Mesendoderm (in vitro differentiated cells): ENCODE results near the gene ZFP62.

Experiments
- DNase-seq: peaks from one replicate; pipeline ENCODE4 v3.0.0; 2013
- H2AK5ac ChIP-seq: 2 replicates; pipeline ENCODE4 v1.6.1; 2013; ENCODE audit warnings: low read length, inconsistent platforms
- H2BK120ac ChIP-seq: 2 replicates; pipeline ENCODE4 v1.6.1; 2013; ENCODE audit warnings: low read depth, mild to moderate bottlenecking, low read length, moderate library complexity, mixed read lengths
- H2BK15ac ChIP-seq: replicated peaks from 2 replicates; pipeline ENCODE4 v1.6.1; 2013; ENCODE audit warnings: low read depth, mild to moderate bottlenecking, moderate library complexity
- H2BK5ac ChIP-seq: 2 replicates; pipeline ENCODE4 v1.6.1; 2013; ENCODE audit warnings: low read length, inconsistent platforms
- H3K18ac ChIP-seq: 2 replicates; pipeline ENCODE4 v1.6.1; 2013; ENCODE audit warnings: mild to moderate bottlenecking, low read length, mixed read lengths
- H3K23ac ChIP-seq: one replicate; pipeline ENCODE4 v1.6.1; 2013; ENCODE audit warnings: low read length
- H3K27ac ChIP-seq: 2 replicates; pipeline ENCODE4 v1.5.1; 2013; ENCODE audit warnings: low read depth, mild to moderate bottlenecking, inconsistent platforms, low read length, moderate library complexity
- H3K27me3 ChIP-seq: 2 replicates; pipeline ENCODE4 v1.6.1; 2013; ENCODE audit warnings: low read length, control low read depth, mild to moderate bottlenecking, inconsistent platforms; ENCODE audit not compliant: insufficient read depth, poor library complexity
- H3K36me3 ChIP-seq: 2 replicates; pipeline ENCODE4 v1.6.1; 2013; ENCODE audit warnings: low read length, inconsistent platforms; ENCODE audit not compliant: control insufficient read depth, insufficient read depth
- H3K4ac ChIP-seq: one replicate; pipeline ENCODE4 v1.6.1; 2013; ENCODE audit warnings: low read depth, mild to moderate bottlenecking, low read length, moderate library complexity
- H3K4me1 ChIP-seq: 2 replicates; pipeline ENCODE4 v1.6.1; 2013; ENCODE audit warnings: low read depth, low read length, inconsistent platforms; ENCODE audit not compliant: control insufficient read depth
- H3K4me2 ChIP-seq: 2 replicates; pipeline ENCODE4 v1.6.1; 2013; ENCODE audit warnings: low read length
- H3K4me3 ChIP-seq: 2 replicates; pipeline ENCODE4 v1.5.1; 2013; ENCODE audit warnings: mild to moderate bottlenecking, low read length
- H3K56ac ChIP-seq: one replicate; pipeline ENCODE4 v1.6.1; 2013; ENCODE audit warnings: low read length
- H3K79me1 ChIP-seq: 2 replicates; pipeline ENCODE4 v1.6.1; 2013; ENCODE audit warnings: low read length, inconsistent platforms
- H3K79me2 ChIP-seq: 2 replicates; pipeline ENCODE4 v1.6.1; 2013; ENCODE audit warnings: mild to moderate bottlenecking, low read length; ENCODE audit not compliant: control insufficient read depth, insufficient read depth
- H3K9ac ChIP-seq: 2 replicates; pipeline ENCODE4 v1.6.1; 2013; ENCODE audit warnings: low read length, inconsistent platforms
- H4K5ac ChIP-seq: one replicate; pipeline ENCODE4 v1.6.1; 2013; ENCODE audit warnings: low read length
- H4K8ac ChIP-seq: one replicate; pipeline ENCODE4 v1.6.1; 2013; ENCODE audit warnings: low read depth, mild to moderate bottlenecking, control low read depth, low read length, moderate library complexity
- WGBS: extraction: QIAGEN DNeasy Blood & Tissue Kit; methylation state at CpG from one replicate; pipeline ENCODE4 v1.1.7; 2013; ENCODE audit warnings: low lambda C conversion rate, missing lambda C conversion rate; ENCODE audit not compliant: insufficient coverage; ENCODE audit errors: extremely low coverage; 5-methylcytosine and 5-hydroxymethylcytosine counted together

Gene ZFP62

DNA sequence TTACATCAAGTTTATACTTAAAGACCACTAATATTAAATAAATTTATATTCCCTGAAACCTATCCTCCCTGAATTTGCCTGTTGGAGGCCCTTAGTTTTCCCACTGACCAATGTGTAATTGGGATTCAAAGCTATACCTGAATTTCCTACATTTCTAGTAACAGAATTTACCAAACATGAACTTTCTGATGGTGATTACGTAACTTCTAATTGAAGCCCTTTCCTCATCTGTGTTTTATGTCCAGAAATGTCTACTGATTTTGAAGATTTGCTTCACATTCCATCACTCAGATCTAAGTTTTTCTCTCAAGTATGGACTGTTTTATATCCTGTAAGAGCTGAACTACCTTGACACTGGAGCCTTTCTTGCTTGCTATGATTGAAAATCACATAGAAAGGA lies 12.8 kb downstream of the ZFP62 start:
- no peak overlapping the region for H2BK5ac ChIP-seq
- H2AK5ac ChIP-seq: no peak overlapping the region
- no peak overlapping the region for H3K56ac ChIP-seq
- H3K23ac ChIP-seq: no peak overlapping the region
- DNase-seq: no peak
- no peak overlapping the region for H3K4me2 ChIP-seq
- H3K27ac ChIP-seq: no peak overlapping the region
- H3K27me3 ChIP-seq: no peaks in the 10 kb centered on the region
- H2BK120ac ChIP-seq: no peak overlapping the region
- H3K4me1 ChIP-seq: no peaks in the 10 kb centered on the region
- no peak overlapping the region for H3K4me3 ChIP-seq
- peaks cover 21% of the 10 kb centered on the region for H3K36me3 ChIP-seq
- no peak overlapping the region for H4K8ac ChIP-seq
- H2BK15ac ChIP-seq: no peak overlapping the region
- no peak overlapping the region for H4K5ac ChIP-seq
- H3K9ac ChIP-seq: no peak overlapping the region
- no peak overlapping the region for H3K4ac ChIP-seq
- WGBS: no CpG with 5 or more reads among the region's 1 CpG
- no peak overlapping the region for H3K18ac ChIP-seq
- no peaks in the 10 kb centered on the region for H3K79me2 ChIP-seq
- H3K79me1 ChIP-seq: peaks cover 2% of the 10 kb centered on the region

DNA sequence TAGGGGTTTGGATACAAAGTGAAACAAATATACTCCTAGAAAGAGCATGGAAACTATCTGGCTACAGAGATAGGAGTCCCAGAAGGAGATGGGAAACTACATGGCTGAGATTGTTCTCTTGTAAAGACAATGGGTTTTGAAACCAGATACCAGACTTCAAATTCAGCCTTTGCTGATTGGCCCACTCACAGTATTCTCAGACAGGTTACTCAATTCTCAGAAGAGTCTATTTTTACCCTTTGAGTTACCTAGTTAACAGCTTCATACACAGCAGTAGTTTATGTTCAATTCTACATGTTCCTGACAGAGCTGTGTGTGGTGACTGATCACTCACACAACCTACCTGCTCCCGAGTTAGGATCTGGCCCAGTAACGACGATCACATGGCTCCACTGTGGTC lies 14.1 kb downstream of the ZFP62 start:
- Histone ChIP-seq H3K4me1 (no peaks in the 10 kb centered on the region), H4K8ac (no peak overlapping the region), H3K23ac (no peak overlapping the region), H3K18ac (no peak overlapping the region), H3K56ac (no peak overlapping the region), H3K4me3 (no peak overlapping the region), H3K36me3 (peaks cover 21% of the 10 kb centered on the region), H3K27me3 (no peaks in the 10 kb centered on the region), H2BK5ac (no peak overlapping the region), H3K4ac (no peak overlapping the region), H3K4me2 (no peak overlapping the region), H2AK5ac (no peak overlapping the region), H3K27ac (no peak overlapping the region), H3K9ac (no peak overlapping the region), H3K79me2 (no peaks in the 10 kb centered on the region), H4K5ac (no peak overlapping the region), H2BK120ac (no peak overlapping the region), H3K79me1 (no peaks in the 10 kb centered on the region), H2BK15ac (no peak overlapping the region)
- no CpG with 5 or more reads among the region's 3 CpGs for WGBS
- no peak for DNase-seq

DNA sequence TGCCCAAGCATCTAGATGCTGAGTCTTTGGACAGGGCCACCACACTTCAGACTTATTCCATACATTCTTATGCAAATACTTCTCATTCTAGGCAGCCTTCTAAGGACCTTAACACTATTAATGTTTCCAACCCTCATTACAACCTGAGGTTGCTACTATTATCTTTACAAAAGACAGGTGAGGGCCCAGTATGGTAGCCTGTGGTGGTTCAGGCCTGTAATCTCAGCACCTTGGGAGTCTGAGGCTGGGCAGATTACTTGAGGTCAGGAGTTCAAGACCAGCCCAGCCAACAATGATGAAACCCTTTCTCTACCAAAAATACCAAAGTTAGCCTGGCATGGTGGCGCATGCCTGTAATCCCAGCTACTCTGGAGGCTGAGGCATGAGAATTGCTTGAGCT lies 16.2 kb downstream of the ZFP62 start:
- H2BK120ac ChIP-seq: no peak overlapping the region
- no peaks in the 10 kb centered on the region for H3K27me3 ChIP-seq
- DNase-seq: no peak
- no peaks in the 10 kb centered on the region for H3K4me1 ChIP-seq
- no peak overlapping the region for H2BK5ac ChIP-seq
- H2AK5ac ChIP-seq: no peak overlapping the region
- H3K79me2 ChIP-seq: no peaks in the 10 kb centered on the region
- no peak overlapping the region for H4K5ac ChIP-seq
- no peaks in the 10 kb centered on the region for H3K79me1 ChIP-seq
- no peak overlapping the region for H3K9ac ChIP-seq
- H3K23ac ChIP-seq: no peak overlapping the region
- no peak overlapping the region for H3K4ac ChIP-seq
- no peak overlapping the region for H3K27ac ChIP-seq
- WGBS: no CpG with 5 or more reads among the region's 1 CpG
- H3K18ac ChIP-seq: no peak overlapping the region
- no peak overlapping the region for H3K56ac ChIP-seq
- H3K36me3 ChIP-seq: peaks cover 8% of the 10 kb centered on the region
- no peak overlapping the region for H2BK15ac ChIP-seq
- no peak overlapping the region for H3K4me3 ChIP-seq
- H3K4me2 ChIP-seq: no peak overlapping the region
- no peak overlapping the region for H4K8ac ChIP-seq

DNA sequence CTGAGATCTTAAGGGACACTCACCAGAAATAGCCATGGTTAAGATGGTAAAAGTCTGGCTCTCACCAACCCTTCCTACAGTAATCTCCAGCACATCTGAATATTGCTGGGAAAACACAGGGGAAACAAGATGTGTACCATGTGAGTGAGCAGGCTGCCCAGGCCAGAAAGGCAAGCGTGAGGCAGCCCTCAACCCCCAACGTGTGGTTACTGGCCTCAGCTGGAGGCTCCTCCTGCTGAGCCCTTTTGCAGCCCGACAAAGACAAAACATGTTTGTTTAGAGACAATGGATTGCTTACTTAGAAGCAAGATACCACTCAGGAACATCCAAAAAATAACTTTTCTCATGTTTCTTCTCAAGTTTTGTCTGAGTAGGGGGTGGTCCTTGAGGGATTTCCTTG lies 16.6 kb downstream of the ZFP62 start:
- H3K27ac ChIP-seq: no peak overlapping the region
- no peak overlapping the region for H3K9ac ChIP-seq
- H3K79me2 ChIP-seq: no peaks in the 10 kb centered on the region
- no peak overlapping the region for H2BK5ac ChIP-seq
- no peaks in the 10 kb centered on the region for H3K4me1 ChIP-seq
- no peak overlapping the region for H3K23ac ChIP-seq
- H2BK120ac ChIP-seq: no peak overlapping the region
- no peak overlapping the region for H3K4me3 ChIP-seq
- H2BK15ac ChIP-seq: no peak overlapping the region
- DNase-seq: no peak
- H3K18ac ChIP-seq: no peak overlapping the region
- no peak overlapping the region for H3K56ac ChIP-seq
- peaks cover 4% of the 10 kb centered on the region for H3K36me3 ChIP-seq
- no peak overlapping the region for H3K4ac ChIP-seq
- no peaks in the 10 kb centered on the region for H3K79me1 ChIP-seq
- WGBS: no CpG with 5 or more reads among the region's 3 CpGs
- H3K4me2 ChIP-seq: no peak overlapping the region
- no peak overlapping the region for H4K8ac ChIP-seq
- H4K5ac ChIP-seq: no peak overlapping the region
- no peak overlapping the region for H2AK5ac ChIP-seq
- no peaks in the 10 kb centered on the region for H3K27me3 ChIP-seq

DNA sequence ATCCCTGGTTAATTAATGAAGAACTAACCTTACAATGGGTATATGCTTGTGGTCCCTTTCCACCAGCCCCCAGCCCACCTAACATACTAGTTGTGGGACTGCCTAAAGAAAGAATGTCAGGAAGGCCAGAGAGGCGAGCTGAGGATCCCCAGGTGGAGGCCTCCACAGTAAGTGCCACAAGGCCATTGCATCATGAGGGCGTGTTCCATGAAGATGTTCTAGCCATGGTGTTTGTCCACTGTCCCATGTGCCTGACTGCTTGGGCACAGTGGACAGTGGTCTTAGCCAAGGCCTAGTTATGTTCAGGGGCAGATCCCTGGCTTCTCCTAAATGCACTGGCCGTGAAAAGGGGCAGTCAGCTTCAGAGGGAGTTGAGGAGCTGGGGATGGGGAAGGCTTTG lies 21.1 kb downstream of the ZFP62 start:
- Histone ChIP-seq H3K36me3 (no peaks in the 10 kb centered on the region), H3K56ac (no peak overlapping the region), H3K18ac (no peak overlapping the region), H4K5ac (no peak overlapping the region), H2AK5ac (no peak overlapping the region), H3K9ac (no peak overlapping the region), H3K79me1 (no peaks in the 10 kb centered on the region), H3K4ac (no peak overlapping the region), H3K4me2 (no peak overlapping the region), H3K27ac (no peak overlapping the region), H4K8ac (no peak overlapping the region), H3K23ac (no peak overlapping the region), H2BK15ac (no peak overlapping the region), H2BK120ac (no peak overlapping the region), H3K4me3 (no peak overlapping the region), H3K79me2 (no peaks in the 10 kb centered on the region), H3K4me1 (no peaks in the 10 kb centered on the region), H3K27me3 (no peaks in the 10 kb centered on the region), H2BK5ac (no peak overlapping the region)
- WGBS: no CpG with 5 or more reads among the region's 3 CpGs
- DNase-seq: no peak

DNA sequence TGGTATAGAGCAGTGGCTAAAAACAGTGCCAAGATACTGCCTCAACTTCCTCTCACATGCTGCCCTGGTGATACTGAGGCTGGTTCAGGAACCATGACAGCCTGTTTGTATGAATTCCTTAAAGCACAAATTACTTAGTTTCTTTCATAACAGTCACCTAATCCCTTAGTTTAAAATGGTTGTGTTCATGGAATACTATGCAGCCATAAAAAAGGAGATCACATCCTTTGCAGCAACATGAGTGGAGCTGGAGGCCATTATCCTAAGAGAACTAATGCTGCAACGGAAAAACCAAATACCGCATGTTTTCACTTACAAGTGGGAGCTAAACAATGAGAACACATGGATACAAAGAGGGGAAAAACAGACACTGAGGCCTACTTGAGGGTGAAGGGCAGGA lies 21.8 kb downstream of the ZFP62 start:
- no peaks in the 10 kb centered on the region for H3K79me2 ChIP-seq
- H3K9ac ChIP-seq: no peak overlapping the region
- no peak overlapping the region for H3K27ac ChIP-seq
- DNase-seq: no peak
- H2BK15ac ChIP-seq: no peak overlapping the region
- H2BK120ac ChIP-seq: no peak overlapping the region
- no peak overlapping the region for H3K4ac ChIP-seq
- no peaks in the 10 kb centered on the region for H3K4me1 ChIP-seq
- no peak overlapping the region for H4K8ac ChIP-seq
- no peaks in the 10 kb centered on the region for H3K79me1 ChIP-seq
- H3K4me2 ChIP-seq: no peak overlapping the region
- no peak overlapping the region for H2BK5ac ChIP-seq
- H3K56ac ChIP-seq: no peak overlapping the region
- H3K27me3 ChIP-seq: no peaks in the 10 kb centered on the region
- H3K36me3 ChIP-seq: no peaks in the 10 kb centered on the region
- H3K4me3 ChIP-seq: no peak overlapping the region
- WGBS: no CpG with 5 or more reads among the region's 2 CpGs
- H3K23ac ChIP-seq: no peak overlapping the region
- H3K18ac ChIP-seq: no peak overlapping the region
- H2AK5ac ChIP-seq: no peak overlapping the region
- no peak overlapping the region for H4K5ac ChIP-seq
